HG03432 (cell line): Measurements from ENCODE around the gene CAPNS2.

Experiments used
- ATAC-seq: cut with Tn5 transposase; IDR thresholded peaks from one replicate; pipeline ENCODE4 v1.9.1; 2021; ENCODE audit warnings: mild to moderate bottlenecking, moderate library complexity; ENCODE audit not compliant: unreplicated experiment

Gene CAPNS2

GRCh38 chr16:55566432-55567175 is at the start of gene CAPNS2:
Gene CAPNS2 (plus strand): TSS chr16:55566684. CDS start chr16:55566757, 73 bp downstream.
- ATAC-seq = no peak

DNA sequence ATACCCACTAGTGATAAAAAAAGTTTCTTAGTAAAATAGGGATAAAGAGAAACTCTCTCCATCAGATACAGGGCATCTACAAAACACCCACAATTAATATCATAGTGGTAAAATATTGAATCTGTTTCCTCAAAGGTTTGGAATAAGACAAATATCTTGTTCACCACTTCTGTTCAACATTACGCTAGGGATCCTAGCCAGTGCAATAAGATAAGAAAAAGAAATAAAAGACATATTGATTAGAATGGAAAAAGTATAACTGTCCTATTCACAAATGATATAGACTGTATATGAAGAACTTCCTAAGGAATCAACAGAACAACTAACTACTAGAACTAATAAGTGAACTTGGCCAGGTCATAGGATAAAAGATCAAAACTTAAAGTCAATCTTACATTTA is 44.7 kb upstream of the CAPNS2 start:
- no peak for ATAC-seq

GRCh38 chr16:55526441-55526840 is 40.0 kb upstream of the CAPNS2 start:
- no peak for ATAC-seq

DNA sequence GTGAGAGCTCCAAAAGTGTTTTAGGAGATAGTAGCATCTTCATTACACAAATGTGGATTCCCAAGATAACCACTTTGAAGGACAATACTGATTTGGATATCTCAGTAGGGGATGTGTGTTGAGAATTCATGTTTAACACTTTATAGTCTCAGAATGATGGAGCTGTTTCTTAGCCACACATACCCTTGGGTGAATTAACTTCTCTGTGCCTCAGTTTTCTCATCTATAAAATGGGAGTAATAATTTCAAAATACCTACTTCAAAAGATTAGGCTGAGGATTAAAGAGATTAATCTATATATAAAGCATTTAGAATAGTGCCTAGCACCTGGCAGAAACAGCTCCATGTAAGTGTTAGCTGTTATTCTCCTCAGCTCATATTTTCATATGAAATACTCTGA is 38.6 kb upstream of the CAPNS2 start:
- ATAC-seq = no peak

GRCh38 chr16:55529018-55529417 is 37.5 kb upstream of the CAPNS2 start:
- no peak for ATAC-seq

GRCh38 chr16:55530316-55530856 is 36.1 kb upstream of the CAPNS2 start:
- ATAC-seq = no peak

GRCh38 chr16:55532227-55532626 is 34.3 kb upstream of the CAPNS2 start:
- no peak for ATAC-seq

GRCh38 chr16:55534756-55535155 is 31.7 kb upstream of the CAPNS2 start:
- no peak for ATAC-seq

DNA sequence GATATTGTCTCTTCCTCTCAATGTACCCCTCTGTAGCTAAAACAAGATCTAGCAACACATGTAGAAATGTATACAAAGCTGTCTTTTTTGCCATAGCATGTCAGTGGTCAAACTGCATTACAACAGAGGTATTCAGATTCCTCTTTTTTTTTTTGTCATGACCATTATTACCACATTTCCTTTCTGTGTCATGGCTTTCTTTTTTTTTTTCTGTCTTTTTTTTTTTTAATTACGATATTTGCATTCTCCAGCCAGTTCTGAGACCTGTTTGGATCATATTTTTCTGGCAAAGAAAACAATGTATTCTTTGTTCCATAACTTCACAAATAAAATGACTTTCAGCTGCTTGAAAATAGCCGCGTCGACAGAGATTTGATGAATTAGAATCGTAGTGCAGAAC is 27.4 kb upstream of the CAPNS2 start:
- ATAC-seq = no peak

DNA sequence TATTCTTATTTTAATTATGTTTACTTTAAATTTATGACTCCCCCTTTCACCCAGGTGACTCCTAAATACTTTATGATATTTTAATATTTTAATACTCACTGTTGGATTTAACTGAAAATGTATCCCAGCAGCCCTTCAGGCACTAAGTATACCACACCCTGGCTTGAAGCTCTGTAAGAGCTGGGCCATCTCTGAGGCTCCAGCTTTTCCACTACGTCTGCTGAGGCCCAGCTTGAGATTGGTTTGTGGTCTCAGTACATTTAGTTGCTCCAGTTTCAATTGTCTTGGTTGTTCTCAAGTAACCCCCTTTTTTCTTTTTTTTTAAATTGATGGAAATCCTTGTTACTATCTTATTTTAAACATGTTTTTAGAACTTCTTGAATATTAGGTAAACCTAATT is 27.0 kb upstream of the CAPNS2 start:
- ATAC-seq = no peak

DNA sequence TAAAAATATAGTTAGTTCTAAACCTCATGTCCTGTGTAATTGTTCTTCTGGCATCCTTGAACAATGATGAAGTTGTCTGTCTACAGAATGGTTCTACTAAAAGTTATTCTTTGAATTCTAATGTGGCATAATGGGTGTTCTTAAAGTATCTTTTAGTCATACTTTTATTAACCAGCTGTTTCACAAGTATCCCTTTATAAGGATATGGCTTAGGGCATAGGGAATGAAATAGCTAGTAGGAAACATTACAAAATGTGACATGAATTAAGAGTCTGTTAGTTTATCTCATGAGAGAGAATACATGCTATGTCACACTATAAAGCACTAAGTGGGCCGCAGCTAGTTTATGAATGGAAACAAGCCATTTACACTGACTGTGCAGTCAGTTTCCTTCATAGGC is 26.3 kb upstream of the CAPNS2 start:
- no peak for ATAC-seq

DNA sequence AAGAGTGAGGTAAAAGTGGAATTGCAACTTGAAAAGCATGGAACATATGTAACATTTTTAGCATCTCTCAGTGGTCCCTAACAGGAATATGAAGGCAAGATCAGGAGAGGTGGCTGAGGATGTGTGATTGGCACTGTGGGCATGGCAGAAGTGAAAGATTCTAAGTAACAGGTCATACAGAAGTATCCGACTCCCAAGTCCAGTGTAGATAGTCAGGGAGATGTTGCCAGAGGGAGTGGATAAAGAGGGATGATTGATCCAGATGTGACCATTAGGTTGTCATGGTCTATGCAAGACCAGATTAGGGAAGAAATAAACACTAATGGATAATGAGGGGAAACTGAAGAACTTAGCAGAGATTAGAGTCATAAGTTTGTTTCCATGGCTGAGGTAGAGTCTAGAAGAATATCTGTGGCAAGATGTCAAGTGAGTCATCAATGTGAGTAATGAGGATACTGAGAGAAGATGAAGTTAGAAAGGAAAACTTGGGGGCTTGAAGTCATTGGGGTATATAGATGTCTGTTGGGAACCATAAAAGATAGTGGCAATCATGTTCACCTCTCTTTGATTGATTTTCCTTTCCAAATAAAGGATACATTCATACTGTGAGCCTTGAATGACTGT is 23.9 kb upstream of the CAPNS2 start:
- ATAC-seq = no peak

GRCh38 chr16:55543472-55543871 is 23.0 kb upstream of the CAPNS2 start:
- no peak for ATAC-seq

DNA sequence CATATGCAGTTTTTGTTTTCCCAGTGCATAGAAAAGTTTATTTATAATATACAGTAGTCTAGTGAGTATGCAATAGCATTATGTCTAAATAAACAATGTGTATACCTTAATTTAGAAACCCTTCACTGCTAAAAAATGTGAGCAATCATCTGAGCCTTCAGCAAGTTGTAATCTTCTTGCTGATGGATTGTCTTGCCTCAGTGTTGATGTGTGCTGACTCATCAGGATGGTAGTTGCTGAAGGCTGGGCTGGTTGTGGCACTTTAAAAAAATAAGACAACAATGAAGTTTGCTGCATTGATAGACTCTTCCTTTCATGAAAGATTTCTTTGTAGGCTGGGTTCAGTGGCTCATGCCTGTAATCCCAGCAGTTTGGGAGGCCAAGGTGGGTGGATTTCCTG is 13.9 kb upstream of the CAPNS2 start:
- no peak for ATAC-seq

GRCh38 chr16:55555436-55555835 is 11.0 kb upstream of the CAPNS2 start:
- ATAC-seq = no peak

GRCh38 chr16:55557186-55557585 is 9.3 kb upstream of the CAPNS2 start:
- no peak for ATAC-seq

DNA sequence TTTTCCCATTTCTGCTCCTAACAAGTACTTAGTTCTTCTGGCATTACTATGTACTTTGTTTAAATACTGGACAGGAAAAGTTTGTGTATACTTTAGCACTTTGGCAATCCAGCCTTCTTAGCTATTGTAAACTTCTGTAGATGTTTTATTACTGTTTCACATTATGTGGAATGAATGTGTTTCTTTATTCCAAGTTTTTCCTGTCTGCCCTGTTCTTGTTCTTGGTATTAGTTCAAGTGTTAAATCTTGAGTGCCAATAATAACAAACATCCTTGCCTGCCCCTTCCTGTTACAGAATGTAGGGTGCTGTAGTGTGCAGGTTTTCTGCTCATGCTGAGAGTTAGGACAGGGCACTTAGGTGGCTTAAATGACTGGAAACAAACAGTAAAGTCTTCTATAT is 7.3 kb upstream of the CAPNS2 start:
- ATAC-seq = no peak

DNA sequence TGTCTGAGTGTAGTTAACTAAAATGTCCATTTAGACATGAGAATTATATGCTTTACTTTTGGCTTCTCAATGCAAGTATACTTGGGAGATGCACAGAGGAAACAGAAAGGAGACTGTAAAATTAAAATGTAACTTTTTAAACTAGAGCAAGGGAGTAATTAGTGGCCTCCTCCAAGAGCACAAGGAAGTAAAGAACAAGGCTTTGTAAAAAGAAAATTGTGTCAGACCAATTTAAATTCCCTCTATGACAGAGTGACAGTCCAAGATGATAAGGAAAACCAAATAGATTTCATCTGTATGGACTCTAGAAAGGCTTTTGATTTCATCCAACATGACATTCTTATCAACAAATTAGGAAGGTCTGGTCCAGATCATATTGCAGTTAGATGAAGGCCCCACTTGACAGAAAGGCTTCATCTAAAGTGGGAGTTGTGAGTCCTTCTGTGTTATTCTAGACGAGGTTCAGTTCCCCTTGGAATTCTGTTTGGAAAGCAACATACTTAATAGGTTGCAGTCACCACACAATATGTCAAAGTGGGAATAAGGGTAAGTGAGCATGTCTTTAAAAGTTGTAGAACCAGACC is 6.5 kb upstream of the CAPNS2 start:
- ATAC-seq = no peak

- ATAC-seq = no peak
Observed at GRCh38 chr16:55561319-55561848, 5.1 kb upstream of the CAPNS2 start.

DNA sequence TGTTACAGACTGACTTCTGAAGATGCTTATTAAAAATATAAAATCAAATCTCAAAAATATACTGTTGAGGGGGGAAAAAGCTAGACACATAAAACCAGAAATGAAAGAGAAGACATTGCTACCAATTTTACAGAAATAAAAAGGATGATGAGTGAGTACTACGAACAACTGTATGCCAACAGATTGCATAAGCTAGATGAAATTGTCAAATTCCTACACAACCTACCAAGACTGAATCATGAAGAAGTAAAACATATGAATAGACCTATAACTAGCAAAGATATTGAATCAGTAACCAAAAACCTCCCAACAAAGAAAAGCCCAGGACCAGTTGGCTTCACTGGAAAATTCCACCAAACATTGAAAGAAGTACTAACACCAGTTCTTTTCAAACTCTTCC is 3.5 kb upstream of the CAPNS2 start:
- no peak for ATAC-seq

DNA sequence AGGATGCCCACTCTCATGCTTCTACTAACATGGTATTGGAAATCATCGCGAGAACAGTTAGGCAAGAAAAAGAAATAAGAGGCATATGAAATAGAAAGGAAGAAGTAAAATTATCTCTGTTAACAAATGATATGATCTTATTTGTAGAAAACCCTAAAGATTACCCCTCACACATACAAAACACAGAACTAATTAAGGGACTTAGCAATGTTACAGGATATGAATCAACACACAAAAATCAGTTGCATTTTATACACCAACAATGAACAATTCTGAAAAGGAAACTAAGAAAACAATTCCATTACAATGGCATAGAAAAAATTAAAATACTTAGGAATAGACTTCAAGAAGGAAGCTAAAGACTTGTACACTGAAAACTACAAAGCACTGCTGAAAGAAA is 2.7 kb upstream of the CAPNS2 start:
- ATAC-seq = no peak

DNA sequence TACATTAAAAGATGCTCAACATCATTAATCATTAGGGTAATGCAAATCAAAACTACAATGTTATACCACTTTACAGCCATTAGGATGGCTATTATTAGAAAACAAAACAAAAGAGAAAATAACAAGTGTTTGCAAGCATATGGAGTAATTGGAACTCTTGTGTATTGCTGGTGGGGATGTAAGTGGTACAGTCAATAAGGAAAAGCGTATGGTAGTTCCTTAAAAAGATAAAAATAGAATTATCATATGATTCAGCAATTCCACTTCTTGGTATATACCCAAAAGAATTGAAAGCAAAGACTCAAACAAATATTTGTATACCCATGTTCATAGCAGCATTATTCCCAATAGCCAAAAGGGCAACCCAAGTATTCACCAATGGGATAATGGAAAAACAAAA is 1.4 kb upstream of the CAPNS2 start:
- ATAC-seq = no peak
